ENCODE results near the gene SLC2A9. TPM values are rescaled to one million over a fixed set of nuclear protein-coding genes. Genes with fewer than 3 reads are reported as not detected.

SLC2A9 gene
- total RNA-seq, 1 donor from 2014 or later: 2.0 TPM

DNA sequence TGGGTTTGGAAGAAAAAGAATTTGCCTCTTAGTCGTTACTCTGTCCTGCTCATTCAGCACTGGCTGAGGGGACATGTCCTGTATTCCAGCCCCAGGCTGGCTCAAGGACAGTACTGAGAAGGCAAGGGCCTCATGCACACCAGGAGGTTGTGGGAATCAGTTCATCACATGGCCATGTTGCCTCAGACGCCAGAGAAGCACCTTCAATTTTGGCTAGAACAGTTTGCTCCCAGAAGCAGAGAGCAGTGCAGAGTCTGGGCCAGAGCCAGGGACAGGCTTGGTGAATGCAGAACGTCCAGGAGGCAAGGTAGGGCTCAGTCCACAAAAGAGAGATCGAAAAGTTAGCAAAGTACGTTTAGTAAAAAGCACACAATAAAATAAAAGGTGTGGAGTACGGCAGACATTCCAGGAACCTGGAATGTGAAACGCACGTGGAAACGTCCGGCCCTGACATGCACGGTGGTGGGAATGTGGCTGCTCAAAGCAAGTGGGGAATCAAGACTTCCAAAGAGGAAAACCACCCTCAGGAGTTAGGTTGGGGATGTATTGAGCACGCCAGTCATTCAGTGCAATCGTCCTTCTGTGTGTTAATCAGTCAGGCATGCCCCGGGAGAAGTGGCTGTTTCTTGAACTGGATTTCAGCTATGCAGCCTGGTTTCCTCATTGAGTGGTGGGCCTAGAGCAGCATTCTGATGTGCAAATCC is 1.2 kb upstream of the SLC2A9 start:
- TF ChIP-seq CTCF (conservative IDR thresholded peaks at IDR 0.05; ENCODE audit: low read depth, low read length): no peak
- no peak for DNase-seq (ENCODE audit: low read depth)
- H3K4me3 ChIP-seq (ENCODE audit: low read depth, low read length): no peak overlapping the region

GRCh38 chr4:10021653-10022023 is 341 bp upstream of the SLC2A9 start:
- no peak for TF ChIP-seq CTCF (conservative IDR thresholded peaks at IDR 0.05; ENCODE audit: low read depth, low read length)
- peak overlapping the region; percentile 79 for H3K4me3 ChIP-seq (ENCODE audit: low read depth, low read length)
- no peak for DNase-seq (ENCODE audit: low read depth)

GRCh38 chr4:10020106-10020505 is 1.2 kb downstream of the SLC2A9 start:
- no peak for DNase-seq (ENCODE audit: low read depth)
- no peak for TF ChIP-seq CTCF (conservative IDR thresholded peaks at IDR 0.05; ENCODE audit: low read depth, low read length)
- peak overlapping the region; percentile 79 for H3K4me3 ChIP-seq (ENCODE audit: low read depth, low read length)

DNA sequence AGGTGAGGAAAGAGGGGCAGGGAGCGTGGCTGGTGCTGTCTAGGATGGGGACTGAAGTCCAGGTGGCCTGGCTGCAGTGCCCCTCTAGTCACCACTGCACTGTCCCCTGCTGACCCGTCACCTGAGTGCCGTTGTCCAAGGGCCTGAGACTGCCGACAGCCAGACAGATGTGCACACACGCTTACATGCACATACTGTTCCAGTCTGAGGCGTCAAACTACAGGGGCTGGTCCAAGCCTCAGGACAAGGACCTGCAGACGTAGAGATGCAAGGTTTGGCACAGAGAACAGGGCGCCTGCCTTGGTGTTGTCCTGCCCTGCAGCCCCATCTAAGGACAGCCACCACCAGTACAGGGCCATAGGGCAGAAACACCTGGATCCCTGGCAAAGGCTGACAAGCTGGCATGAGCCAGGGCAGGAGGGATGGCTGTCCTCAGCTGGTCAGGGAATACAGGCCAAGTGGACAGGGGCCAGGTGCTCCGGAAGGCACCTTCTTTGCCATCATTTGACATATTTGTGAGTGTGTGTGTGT is 1.7 kb downstream of the SLC2A9 start:
- DNase-seq (ENCODE audit: low read depth): no peak
- H3K4me3 ChIP-seq (ENCODE audit: low read depth, low read length): peak overlapping the region; percentile 79
- no peak for TF ChIP-seq CTCF (conservative IDR thresholded peaks at IDR 0.05; ENCODE audit: low read depth, low read length)

DNA sequence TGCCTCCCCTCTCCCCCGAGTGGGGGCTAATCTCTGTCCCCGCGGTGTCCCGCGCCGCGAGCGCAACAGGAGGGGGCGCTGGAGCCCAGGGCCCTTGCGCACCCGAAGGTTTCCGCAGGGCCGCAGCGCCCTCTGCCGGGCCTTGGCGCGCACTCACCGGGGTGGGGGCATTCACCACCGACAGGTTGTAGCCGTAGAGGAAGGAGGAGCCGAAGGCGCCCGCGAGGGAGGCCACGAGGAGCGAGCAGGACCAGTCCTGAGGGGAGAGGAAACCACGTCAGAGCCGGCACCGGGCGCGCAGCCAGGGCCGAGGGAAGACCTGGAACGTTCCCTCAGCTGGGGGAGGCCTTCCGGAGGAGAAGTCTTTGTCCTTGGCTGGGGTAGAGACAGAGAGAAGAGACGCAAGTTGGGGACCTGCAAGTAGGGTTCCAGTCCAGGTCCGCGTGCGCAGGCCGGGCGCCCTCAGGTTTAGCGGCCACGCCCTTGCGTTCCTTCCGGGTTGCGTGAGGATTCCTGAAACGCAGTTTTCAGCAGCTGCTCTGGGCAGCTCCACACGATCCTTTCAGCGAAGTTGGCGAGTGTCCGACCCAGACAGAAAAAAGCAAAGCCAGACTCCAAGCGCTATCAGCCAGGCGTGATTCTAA is 2.4 kb downstream of the SLC2A9 start:
- peak overlapping the region; percentile 79 for H3K4me3 ChIP-seq (ENCODE audit: low read depth, low read length)
- no peak for DNase-seq (ENCODE audit: low read depth)
- TF ChIP-seq CTCF (conservative IDR thresholded peaks at IDR 0.05; ENCODE audit: low read depth, low read length): peak; percentile 99

DNA sequence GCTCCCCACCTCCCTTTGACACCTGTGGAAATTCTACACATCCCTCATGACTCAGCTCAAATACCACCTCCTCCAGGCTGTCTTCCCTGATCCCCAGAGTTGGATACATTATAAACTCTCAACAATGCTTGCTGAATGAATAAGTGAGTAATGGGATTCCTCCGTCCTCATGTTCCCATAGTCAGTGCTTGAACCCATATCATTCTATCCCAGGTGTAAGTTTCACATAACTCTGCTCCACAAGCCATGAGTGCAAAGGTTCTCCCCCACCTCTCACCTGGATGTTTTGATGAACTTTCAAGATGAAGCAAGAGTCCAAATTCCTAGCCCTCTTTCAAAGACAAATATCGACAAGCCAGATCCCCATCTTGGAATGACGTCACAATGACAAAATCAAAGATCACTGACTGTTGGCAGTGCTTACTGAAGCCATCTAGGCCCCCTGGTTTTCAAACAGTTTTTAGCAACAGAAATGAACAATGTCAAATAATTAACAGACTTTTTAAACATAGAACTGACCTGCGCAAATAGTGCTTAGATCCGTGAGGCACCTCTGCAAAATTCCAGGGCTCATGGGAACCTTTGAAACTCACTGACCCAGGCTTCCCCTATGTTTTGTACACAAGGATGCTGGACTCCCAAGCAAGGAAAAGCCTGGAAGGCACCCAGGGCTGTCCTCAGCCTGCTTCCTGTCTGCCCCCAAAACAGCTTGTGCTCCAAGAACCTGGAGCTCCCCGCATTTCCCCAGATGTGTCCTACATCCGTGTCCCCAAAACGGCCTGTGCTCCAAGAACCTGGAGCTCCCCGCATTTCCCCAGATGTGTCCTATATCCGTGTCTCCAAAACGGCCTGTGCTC is 4.0 kb downstream of the SLC2A9 start:
- peak overlapping the region; percentile 79 for H3K4me3 ChIP-seq (ENCODE audit: low read depth, low read length)
- TF ChIP-seq CTCF (conservative IDR thresholded peaks at IDR 0.05; ENCODE audit: low read depth, low read length): no peak
- DNase-seq (ENCODE audit: low read depth): no peak
